H1 (cell line): Measurements from ENCODE around the gene TRMT61A. TPM values are rescaled to one million over a fixed set of nuclear protein-coding genes. Genes with fewer than 3 reads are reported as not detected.
A peak's percentile ranks its signal among the peaks of the same experiment; 100 is the strongest.

Experiments
- CTCF ChIA-PET: fragments of 300-600 bp; sonication (Branson Sonifier 250); formaldehyde crosslinking; loops from one replicate; lab custom pipeline; 2021; ENCODE audit not compliant: partially characterized antibody; lab: Charles Lee
- POLR2A ChIA-PET: fragments of 300-600 bp; sonication (Branson Sonifier 250); formaldehyde crosslinking; loops from one replicate; lab custom pipeline; 2021; ENCODE audit warnings: inconsistent platforms; ENCODE audit not compliant: partially characterized antibody; lab: Charles Lee
- DNase-seq, 2 experiments: peaks; one replicate each; pipeline versions ENCODE4 v3.0.0 to v3.0.0-alpha.2; 2010 to 2022; ENCODE audit warnings: low spot score in 2 of 2, low read depth in 1 of 2, mixed read lengths in 1 of 2
- FAIRE-seq: peaks from 2 replicates; lab custom pipeline; 2011; peaks lifted over from hg19 to GRCh38; lab: Jason Lieb, UNC
- H2AFZ ChIP-seq: 2 replicates; pipeline ENCODE4 v1.8.1; 2012; ENCODE audit warnings: low read length, inconsistent platforms
- H2AK5ac ChIP-seq: 2 replicates; pipeline ENCODE4 v1.6.1; 2013; ENCODE audit warnings: low read depth, low read length
- H2BK120ac ChIP-seq: replicated peaks from 2 replicates; pipeline ENCODE3; 2013; ENCODE audit warnings: low read depth, low read length, inconsistent platforms
- H2BK12ac ChIP-seq: 2 replicates; pipeline ENCODE4 v1.6.1; 2013; ENCODE audit warnings: low read depth, low read length
- H2BK15ac ChIP-seq: 2 replicates; pipeline ENCODE4 v1.6.1; 2013; ENCODE audit warnings: low read length
- H2BK20ac ChIP-seq: 2 replicates; pipeline ENCODE4 v1.6.1; 2013; ENCODE audit warnings: low read length
- H2BK5ac ChIP-seq: 2 replicates; pipeline ENCODE4 v1.6.1; 2013; ENCODE audit warnings: low read depth, low read length
- H3K14ac ChIP-seq: 2 replicates; pipeline ENCODE4 v1.6.1; 2013; ENCODE audit warnings: inconsistent platforms; ENCODE audit not compliant: insufficient read length
- H3K18ac ChIP-seq: 2 replicates; pipeline ENCODE4 v1.6.1; 2013; ENCODE audit warnings: low read length; ENCODE audit errors: extremely low read depth
- H3K23ac ChIP-seq: 2 replicates; pipeline ENCODE4 v1.6.1; 2013; ENCODE audit warnings: inconsistent platforms; ENCODE audit not compliant: insufficient read length
- H3K23me2 ChIP-seq: 2 replicates; pipeline ENCODE4 v1.6.1; 2013; ENCODE audit warnings: low read depth, low read length
- H3K27ac ChIP-seq: 2 replicates; pipeline ENCODE4 v1.6.1; 2011; ENCODE audit warnings: low read depth, low read length, inconsistent platforms
- H3K27me3 ChIP-seq, 4 experiments: replicated peaks in 1 of 4; 1 replicate in 1 of 4; 2 replicates in 3 of 4; pipeline versions ENCODE4 v1.6.1 to v1.8.1; 2011 to 2013; ENCODE audit warnings: low read length in 3 of 4, mild to moderate bottlenecking in 3 of 4, inconsistent platforms in 2 of 4, mixed read lengths in 2 of 4, moderate library complexity in 1 of 4; ENCODE audit not compliant: control insufficient read depth in 3 of 4, insufficient read depth in 3 of 4; ENCODE audit errors: extremely low read depth in 1 of 4
- H3K36me3 ChIP-seq, 4 experiments: 2 replicates each; pipeline versions ENCODE4 v1.6.1 to v1.8.1; 2011 to 2013; ENCODE audit warnings: mild to moderate bottlenecking in 4 of 4, low read length in 3 of 4, moderate library complexity in 2 of 4, control low read depth in 1 of 4, inconsistent platforms in 1 of 4; ENCODE audit not compliant: insufficient read depth in 4 of 4, control insufficient read depth in 2 of 4
- H3K4ac ChIP-seq: replicated peaks from 2 replicates; pipeline ENCODE3; 2013; ENCODE audit warnings: low read length, low read depth, mixed read lengths, inconsistent platforms; ENCODE audit not compliant: insufficient read length
- H3K4me1 ChIP-seq, 4 experiments: replicated peaks in 1 of 4; 1 replicate in 1 of 4; 2 replicates in 3 of 4; pipeline versions ENCODE4 v1.6.1 to v1.8.1; 2011 to 2013; ENCODE audit warnings: low read length in 3 of 4, inconsistent platforms in 2 of 4, mixed read lengths in 1 of 4; ENCODE audit not compliant: insufficient read depth in 4 of 4, control insufficient read depth in 3 of 4
- H3K4me2 ChIP-seq, 2 experiments: 2 replicates each; pipeline versions ENCODE4 v1.6.1 to v1.8.1; 2011 to 2013; ENCODE audit warnings: low read depth in 2 of 2, low read length in 2 of 2, control low read depth in 1 of 2, inconsistent platforms in 1 of 2, mild to moderate bottlenecking in 1 of 2; ENCODE audit not compliant: insufficient read depth in 1 of 2
- H3K4me3 ChIP-seq, 4 experiments: fragments of 200-600, 300-600 bp in 1 of 4; sonication (generic), shearing (Covaris generic), sonication (Bioruptor Twin) in 1 of 4; 2 replicates each; pipeline versions ENCODE4 v1.5.1 to v1.8.1; 2011 to 2016; ENCODE audit warnings: low read length in 4 of 4, low read depth in 3 of 4, control low read depth in 2 of 4, inconsistent platforms in 2 of 4, mild to moderate bottlenecking in 2 of 4, mixed read lengths in 1 of 4, moderate library complexity in 1 of 4; ENCODE audit not compliant: insufficient read depth in 2 of 4; ENCODE audit errors: extremely low read depth in 1 of 4
- H3K56ac ChIP-seq: replicated peaks from 2 replicates; pipeline ENCODE3; 2013; ENCODE audit warnings: low read depth, mild to moderate bottlenecking, mixed read lengths, low read length, inconsistent platforms; ENCODE audit not compliant: insufficient read length
- H3K79me1 ChIP-seq: 2 replicates; pipeline ENCODE4 v1.6.1; 2013; ENCODE audit warnings: low read depth, low read length, control low read depth
- H3K79me2 ChIP-seq, 2 experiments: 2 replicates each; pipeline versions ENCODE4 v1.6.1 to v1.8.1; 2012 to 2013; ENCODE audit warnings: low read length in 2 of 2, mild to moderate bottlenecking in 2 of 2, inconsistent platforms in 1 of 2; ENCODE audit not compliant: insufficient read depth in 2 of 2, control insufficient read depth in 1 of 2
- H3K9ac ChIP-seq, 4 experiments: replicated peaks in 1 of 4; 1 replicate in 1 of 4; 2 replicates in 3 of 4; pipeline versions ENCODE4 v1.6.1 to v1.8.1; 2011 to 2013; ENCODE audit warnings: low read depth in 3 of 4, low read length in 3 of 4, control low read depth in 2 of 4, mild to moderate bottlenecking in 2 of 4, moderate library complexity in 2 of 4, inconsistent platforms in 1 of 4; ENCODE audit errors: extremely low read depth in 1 of 4
- H3K9me3 ChIP-seq, 2 experiments: 2 replicates each; pipeline versions ENCODE4 v1.6.1 to v1.8.1; 2012 to 2013; ENCODE audit warnings: mild to moderate bottlenecking in 2 of 2, moderate library complexity in 2 of 2, control low read depth in 1 of 2, inconsistent platforms in 1 of 2, low read depth in 1 of 2, low read length in 1 of 2, mixed read lengths in 1 of 2; ENCODE audit not compliant: insufficient read depth in 2 of 2
- H4K20me1 ChIP-seq, 2 experiments: replicated peaks in 1 of 2; 2 replicates each; pipeline versions ENCODE3 to v1.8.1; 2011 to 2013; ENCODE audit warnings: inconsistent platforms in 2 of 2, low read length in 2 of 2, mild to moderate bottlenecking in 1 of 2; ENCODE audit not compliant: insufficient read depth in 2 of 2, control insufficient read depth in 1 of 2
- H4K5ac ChIP-seq: 2 replicates; pipeline ENCODE4 v1.6.1; 2013; ENCODE audit warnings: low read length, low read depth, mixed read lengths, inconsistent platforms; ENCODE audit not compliant: insufficient read length
- H4K8ac ChIP-seq: 2 replicates; pipeline ENCODE4 v1.8.0; 2013; ENCODE audit warnings: mild to moderate bottlenecking, moderate library complexity, low read length, inconsistent platforms; ENCODE audit not compliant: insufficient read depth; ENCODE audit errors: extremely low read depth
- H4K91ac ChIP-seq: replicated peaks from 2 replicates; pipeline ENCODE3; 2013; ENCODE audit warnings: low read length, mixed read lengths, inconsistent platforms; ENCODE audit not compliant: insufficient read length
- CHD2 ChIP-seq: IDR thresholded peaks from 2 replicates; pipeline ENCODE4 v1.6.1; 2012; ENCODE audit warnings: low read length, improper control_type of control experiment
- E2F6 ChIP-seq: IDR thresholded peaks from 2 replicates; pipeline ENCODE4 v1.6.1; 2012; ENCODE audit warnings: inconsistent platforms
- GTF2F1 ChIP-seq: IDR thresholded peaks from 2 replicates; pipeline ENCODE4 v1.6.1; 2012; ENCODE audit warnings: low read depth, low read length, improper control_type of control experiment, borderline replicate concordance
- POU5F1 ChIP-seq: IDR thresholded peaks from 2 replicates; pipeline ENCODE4 v1.6.1; 2011; ENCODE audit warnings: low read depth, mild to moderate bottlenecking, low read length, moderate library complexity
- RAD21 ChIP-seq, 2 experiments: IDR thresholded peaks in 1 of 2; conservative IDR thresholded peaks in 1 of 2; 2 replicates each; pipeline ENCODE4 v1.6.1; 2011; ENCODE audit warnings: low read depth in 2 of 2, low read length in 2 of 2, improper control_type of control experiment in 1 of 2, inconsistent platforms in 1 of 2, mild to moderate bottlenecking in 1 of 2, moderate library complexity in 1 of 2
- SAP30 ChIP-seq: fragments of 300-600 bp; sonication (generic); IDR thresholded peaks from 2 replicates; pipeline ENCODE4 v1.7.1; 2012; ENCODE audit warnings: low read length, moderate library complexity, mild to moderate bottlenecking, inconsistent platforms; ENCODE audit not compliant: insufficient read depth, insufficient replicate concordance
- SIN3A ChIP-seq, 2 experiments: IDR thresholded peaks in 1 of 2; conservative IDR thresholded peaks in 1 of 2; 2 replicates each; pipeline ENCODE4 v1.6.1; 2011 to 2012; ENCODE audit warnings: low read length in 2 of 2, improper control_type of control experiment in 1 of 2, low read depth in 1 of 2, mild to moderate bottlenecking in 1 of 2
- SUZ12 ChIP-seq: fragments of 200-600 bp; sonication (generic); IDR thresholded peaks from 2 replicates; pipeline ENCODE4 v1.6.1; 2012; ENCODE audit warnings: mild to moderate bottlenecking, inconsistent platforms, low read length, moderate library complexity, mixed read lengths
- TAF1 ChIP-seq: IDR thresholded peaks from 2 replicates; pipeline ENCODE4 v1.6.1; 2011; ENCODE audit warnings: mild to moderate bottlenecking, low read depth, low read length
- USF2 ChIP-seq: IDR thresholded peaks from 2 replicates; pipeline ENCODE4 v1.6.1; 2011; ENCODE audit warnings: low read length, improper control_type of control experiment
- WGBS, 2 experiments: shearing (Covaris generic) in 1 of 2; methylation state at CpG; one replicate each; pipeline versions ENCODE4 v1.1.6 to v1.1.7; 2013 to 2015; ENCODE audit warnings: low lambda C conversion rate in 2 of 2, mixed read lengths in 2 of 2, inconsistent platforms in 1 of 2, low coverage in 1 of 2, missing lambda C conversion rate in 1 of 2; ENCODE audit not compliant: insufficient replicate concordance in 2 of 2, insufficient coverage in 1 of 2, insufficient read length in 1 of 2; ENCODE audit errors: extremely low coverage in 1 of 2, missing lambda C conversion rate in 1 of 2; 5-methylcytosine and 5-hydroxymethylcytosine counted together
- polyA plus RNA-seq, 7 experiments: library from polyadenylated mRNA; depleted of rRNA in 3 of 7; stranded (reverse) in 5 of 7; unstranded in 2 of 7; fragments of >200 nt in 5 of 7; fragments of 200-250 nt in 2 of 7; gene quantifications; 1 replicate in 5 of 7; 2 replicates in 1 of 7; 4 replicates in 1 of 7; pipeline versions ENCODE4 v1.2.1 to v1.2.3, GENCODE V29; 2011 to 2013; ENCODE audit warnings: missing spikeins in 2 of 7, mixed read lengths in 2 of 7
- total RNA-seq: library from RNA; stranded (reverse); fragmentation: NEBNext Ultra II Directional; extraction: Animal tissue kit (Norgen Biotek cat#: 25700); gene quantifications from 2 replicates; pipeline ENCODE4 v1.2.1, GENCODE V29; 2021

The TRMT61A gene
- total and polyA plus RNA-seq, 2 of the 8 experiments (the other 6 are each of a cell fraction or from before 2014, with no cell fraction given), result 15.8 to 19.0 TPM

GRCh38 chr14:103534576-103535061 is 5.6 kb downstream of the TRMT61A start:
- no peaks in the 10 kb centered on the region for H3K9me3 ChIP-seq
- no peak overlapping the region for H3K14ac ChIP-seq
- peaks cover 3 to 15% of the 10 kb centered on the region in 2 experiments; a peak in 3 of 4 replicates for H3K79me2 ChIP-seq
- H3K36me3 ChIP-seq, result peaks cover 0 to 17% (median 1%) of the 10 kb centered on the region in 4 experiments; a peak in 3 of 8 replicates
- H4K91ac ChIP-seq, result no peak overlapping the region
- FAIRE-seq, result no peak
- H4K20me1 ChIP-seq, result peaks cover 13 to 49% of the 10 kb centered on the region in 2 experiments
- H2BK12ac ChIP-seq, result no peak overlapping the region
- H4K8ac ChIP-seq, result peak overlapping the region; percentile 5; the same call in 1 of the 2 replicates
- H3K23me2 ChIP-seq, result peaks cover 2% of the 10 kb centered on the region; the same call in 1 of the 2 replicates
- H2AFZ ChIP-seq, result no peak overlapping the region
- H3K4me3 ChIP-seq, result no peak overlapping the region
- H3K23ac ChIP-seq, result no peak overlapping the region
- no peaks in the 10 kb centered on the region; a peak in 2 of 7 replicates for H3K27me3 ChIP-seq
- H2BK120ac ChIP-seq, result no peak overlapping the region
- no peak overlapping the region for H2AK5ac ChIP-seq
- H3K27ac ChIP-seq, result no peak overlapping the region
- no peak overlapping the region for H3K18ac ChIP-seq
- ChIA-PET POLR2A (interaction anchor here (1.8 to 29.8 kb wide), 4 partner anchors 6 to 19 kb away, joined by 4 to 844 read pairs (median 74); partner anchors contain the start of gene CKB), CTCF (interaction anchor here (12.5 to 28.8 kb wide), 2 partner anchors 12 to 25 kb away, joined by 230 to 921 read pairs; partner anchors contain the start of gene CKB)
- DNase-seq, result no peak
- peaks cover 0 to 6% (median 5%) of the 10 kb centered on the region in 4 experiments; a peak in 6 of 7 replicates for H3K4me1 ChIP-seq
- H3K79me1 ChIP-seq, result peaks cover 23% of the 10 kb centered on the region
- 94% methylated on average over 22 of the region's 22 CpGs; no CpG with 5 or more reads in 1 of the 2 experiments for WGBS, 2 experiments
- H4K5ac ChIP-seq, result no peak overlapping the region
- H3K9ac ChIP-seq, result no peak overlapping the region
- H2BK15ac ChIP-seq, result no peak overlapping the region
- no peak overlapping the region for H3K4me2 ChIP-seq
- H3K56ac ChIP-seq, result no peak overlapping the region
- no peak overlapping the region for H2BK5ac ChIP-seq
- no peak overlapping the region for H2BK20ac ChIP-seq
- no peak overlapping the region for H3K4ac ChIP-seq
- TF ChIP-seq SUZ12 (no peak), SAP30 (no peak), CHD2 (no peak), SIN3A (conservative IDR thresholded peaks at IDR 0.05 in 1 of 2, IDR thresholded peaks at IDR 0.05 in 1 of 2; ENCODE audit: low read depth in 1 of 2, low read length in 2 of 2) (no peak), RAD21 (IDR thresholded peaks at IDR 0.05 in 1 of 2, conservative IDR thresholded peaks at IDR 0.05 in 1 of 2; ENCODE audit: low read depth in 2 of 2, low read length in 2 of 2) (no peak), E2F6 (no peak), POU5F1 (no peak), TAF1 (no peak), GTF2F1 (no peak), USF2 (no peak)
